Peyer's patch (tissue), 4 donors: ENCODE data around the gene DHRS7C. TPM values are rescaled to one million over a fixed set of nuclear protein-coding genes. Genes with fewer than 3 reads are reported as not detected.

Source experiments
- DNase-seq, 3 donors: peaks; one replicate each; pipeline ENCODE4 v3.0.0-alpha.2; 2017 to 2019
- H3K27ac ChIP-seq, 4 donors: fragments of 200-600 bp; sonication (generic); one replicate each; pipeline ENCODE4 v1.5.1; 2016 to 2019
- H3K27me3 ChIP-seq, 2 donors: fragments of 200-600 bp; sonication (generic); one replicate each; pipeline ENCODE4 v1.5.1; 2019
- H3K36me3 ChIP-seq, 3 donors: fragments of 200-600 bp; sonication (generic); one replicate each; pipeline ENCODE4 v1.5.1; 2016 to 2019
- H3K4me1 ChIP-seq, 4 donors: fragments of 200-600 bp; sonication (generic); one replicate each; pipeline ENCODE4 v1.5.1; 2016 to 2019
- H3K4me3 ChIP-seq, 4 donors: fragments of 200-600 bp; sonication (generic); 1 replicate in 3 of 4; 2 replicates in 1 of 4; pipeline ENCODE4 v1.5.1; 2016 to 2019; ENCODE audit warnings: mild to moderate bottlenecking in 1 of 4
- H3K9me3 ChIP-seq, 4 donors: fragments of 200-600 bp; sonication (generic); one replicate each; pipeline ENCODE4 v1.5.1; 2016 to 2019; ENCODE audit warnings: mild to moderate bottlenecking in 1 of 4
- POLR2A ChIP-seq, 2 donors: fragments of 450-650 bp; IDR thresholded peaks; one replicate each; pipeline ENCODE4 v1.5.1; 2017; ENCODE audit warnings: antibody characterized with exemption in 2 of 2, mild to moderate bottlenecking in 2 of 2, moderate library complexity in 2 of 2
- total RNA-seq, 4 donors: library from RNA; depleted of rRNA; stranded (reverse); fragments of >200 nt; gene quantifications; one replicate each; pipeline ENCODE4 v1.1.0, GENCODE V29; 2016
- TF ChIP-seq, protein P1 (sequence below), 6 experiments: fragments of 450-650 bp in 4 of 6; fragments of 200-600 bp in 2 of 6; sonication (generic) in 1 of 6; IDR thresholded peaks; one replicate each; pipeline ENCODE4 v1.5.1; 2017 to 2019; ENCODE audit warnings: antibody characterized with exemption in 6 of 6, mild to moderate bottlenecking in 3 of 6, moderate library complexity in 1 of 6

Gene DHRS7C
- total RNA-seq, 4 donors from 2014 or later, result not detected

- H3K4me1 ChIP-seq, result no peaks in the 10 kb centered on the region
- TF ChIP-seq, protein P1, sequence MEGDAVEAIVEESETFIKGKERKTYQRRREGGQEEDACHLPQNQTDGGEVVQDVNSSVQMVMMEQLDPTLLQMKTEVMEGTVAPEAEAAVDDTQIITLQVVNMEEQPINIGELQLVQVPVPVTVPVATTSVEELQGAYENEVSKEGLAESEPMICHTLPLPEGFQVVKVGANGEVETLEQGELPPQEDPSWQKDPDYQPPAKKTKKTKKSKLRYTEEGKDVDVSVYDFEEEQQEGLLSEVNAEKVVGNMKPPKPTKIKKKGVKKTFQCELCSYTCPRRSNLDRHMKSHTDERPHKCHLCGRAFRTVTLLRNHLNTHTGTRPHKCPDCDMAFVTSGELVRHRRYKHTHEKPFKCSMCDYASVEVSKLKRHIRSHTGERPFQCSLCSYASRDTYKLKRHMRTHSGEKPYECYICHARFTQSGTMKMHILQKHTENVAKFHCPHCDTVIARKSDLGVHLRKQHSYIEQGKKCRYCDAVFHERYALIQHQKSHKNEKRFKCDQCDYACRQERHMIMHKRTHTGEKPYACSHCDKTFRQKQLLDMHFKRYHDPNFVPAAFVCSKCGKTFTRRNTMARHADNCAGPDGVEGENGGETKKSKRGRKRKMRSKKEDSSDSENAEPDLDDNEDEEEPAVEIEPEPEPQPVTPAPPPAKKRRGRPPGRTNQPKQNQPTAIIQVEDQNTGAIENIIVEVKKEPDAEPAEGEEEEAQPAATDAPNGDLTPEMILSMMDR (IDR thresholded peaks at IDR 0.05), result no peak
- TF ChIP-seq POLR2A (IDR thresholded peaks at IDR 0.05), result no peak
- no peaks in the 10 kb centered on the region for H3K27me3 ChIP-seq
- H3K27ac ChIP-seq, result no peak within 1 kb of the TSS
- H3K9me3 ChIP-seq, result no peaks in the 10 kb centered on the region
- H3K36me3 ChIP-seq, result no peaks in the 10 kb centered on the region
- no peak for DNase-seq
- H3K4me3 ChIP-seq, result no peak within 1 kb of the TSS
Measured at GRCh38 chr17:9821921-9822320, 30.5 kb upstream of the DHRS7C start, which contains the start of gene GSG1L2. Gene GSG1L2, minus strand, starts transcription at chr17:9822079. Its CDS starts 8 bp downstream, at chr17:9822071.

DNA sequence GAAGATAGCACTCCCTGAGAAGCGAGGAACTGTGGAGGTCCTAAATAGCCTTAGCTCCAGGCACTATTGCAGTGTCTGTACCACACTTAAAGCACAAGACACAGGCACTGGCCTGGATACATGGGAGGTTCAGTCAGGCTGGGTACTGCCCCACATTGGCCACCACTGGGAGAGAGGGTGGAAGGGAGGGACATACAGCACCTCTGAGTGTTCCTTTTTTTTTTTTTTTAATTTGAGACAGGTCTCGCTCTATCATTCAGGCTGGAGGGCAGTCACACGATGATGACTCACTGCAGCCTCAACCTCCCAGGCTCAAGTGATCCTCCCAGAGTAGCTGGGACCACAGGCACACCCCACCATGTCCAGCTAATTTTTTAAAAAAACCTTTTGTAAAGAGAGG lies 29.1 kb upstream of the DHRS7C start:
- Histone ChIP-seq H3K27me3 (no peaks in the 10 kb centered on the region), H3K9me3 (no peaks in the 10 kb centered on the region), H3K4me3 (no peak overlapping the region), H3K36me3 (no peaks in the 10 kb centered on the region), H3K4me1 (no peaks in the 10 kb centered on the region), H3K27ac (no peak overlapping the region)
- no peak for DNase-seq
- TF ChIP-seq, protein P1 (IDR thresholded peaks at IDR 0.05), result no peak
- no peak for TF ChIP-seq POLR2A (IDR thresholded peaks at IDR 0.05)

GRCh38 chr17:9818760-9819159 lies 27.4 kb upstream of the DHRS7C start:
- Histone ChIP-seq H3K27me3 (no peaks in the 10 kb centered on the region), H3K4me3 (no peak overlapping the region), H3K27ac (no peak overlapping the region), H3K4me1 (no peaks in the 10 kb centered on the region), H3K36me3 (no peaks in the 10 kb centered on the region), H3K9me3 (no peaks in the 10 kb centered on the region)
- DNase-seq, result no peak
- TF ChIP-seq POLR2A (IDR thresholded peaks at IDR 0.05), result no peak
- TF ChIP-seq, protein P1 (IDR thresholded peaks at IDR 0.05), result no peak

GRCh38 chr17:9817086-9817485 lies 25.7 kb upstream of the DHRS7C start:
- Histone ChIP-seq H3K27me3 (no peaks in the 10 kb centered on the region), H3K36me3 (no peaks in the 10 kb centered on the region), H3K4me3 (no peak overlapping the region), H3K4me1 (no peaks in the 10 kb centered on the region), H3K27ac (no peak overlapping the region), H3K9me3 (no peaks in the 10 kb centered on the region)
- TF ChIP-seq, protein P1 (IDR thresholded peaks at IDR 0.05), result no peak
- TF ChIP-seq POLR2A (IDR thresholded peaks at IDR 0.05), result no peak
- DNase-seq, result no peak

DNA sequence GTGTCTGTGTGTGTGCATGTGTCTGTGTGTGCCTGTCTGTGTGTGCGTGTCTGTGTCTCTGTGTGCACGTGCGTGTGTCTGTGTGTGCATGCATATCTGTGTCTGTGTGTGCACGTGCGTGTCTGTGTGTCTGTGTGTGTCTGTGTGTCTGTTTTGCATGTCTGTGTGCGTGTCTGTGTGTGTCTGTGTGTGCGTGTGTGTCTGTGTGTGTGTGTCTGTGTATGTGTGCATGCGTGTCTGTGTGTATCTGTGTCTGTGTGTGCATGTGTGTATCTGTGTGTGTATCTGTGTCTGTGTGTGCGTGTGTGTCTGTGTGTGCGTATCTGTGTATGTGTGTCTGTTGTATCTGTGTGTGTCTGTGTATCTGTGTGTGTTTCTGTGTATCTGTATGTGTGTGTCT lies 25.1 kb upstream of the DHRS7C start:
- Histone ChIP-seq H3K27ac (no peak overlapping the region), H3K9me3 (no peaks in the 10 kb centered on the region), H3K27me3 (no peaks in the 10 kb centered on the region), H3K4me3 (no peak overlapping the region), H3K36me3 (no peaks in the 10 kb centered on the region), H3K4me1 (no peaks in the 10 kb centered on the region)
- TF ChIP-seq, protein P1 (IDR thresholded peaks at IDR 0.05), result no peak
- no peak for TF ChIP-seq POLR2A (IDR thresholded peaks at IDR 0.05)
- DNase-seq, result no peak

DNA sequence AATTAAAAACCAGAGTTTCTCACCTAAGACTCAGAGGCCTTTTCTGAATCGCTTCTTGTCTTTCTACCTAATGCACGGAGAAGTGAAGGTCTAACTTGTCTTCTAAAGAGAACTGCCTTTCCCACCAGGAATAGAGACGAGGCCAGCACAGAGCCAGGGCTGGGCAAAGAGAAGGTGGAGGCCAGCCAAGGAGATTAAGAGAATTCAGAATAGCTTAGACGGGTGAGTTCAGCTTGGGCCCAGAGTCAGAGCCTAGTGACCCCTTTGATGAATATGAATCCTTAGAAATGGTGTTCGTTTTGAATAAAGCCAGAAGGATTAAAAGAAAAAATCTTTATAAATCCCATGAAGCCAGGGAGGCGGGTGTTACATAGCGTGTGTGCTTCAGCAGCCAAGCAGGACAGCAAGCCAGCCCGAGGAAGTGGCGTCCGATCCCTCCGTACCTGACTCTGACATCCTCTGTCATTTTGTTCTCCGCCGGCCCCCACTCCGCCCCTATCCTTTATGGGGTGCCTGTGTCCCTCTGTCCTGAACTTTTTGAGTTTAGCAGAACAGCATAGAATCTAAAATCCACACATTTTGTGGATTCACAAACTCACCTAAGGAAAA lies 23.0 kb upstream of the DHRS7C start:
- Histone ChIP-seq H3K9me3 (no peaks in the 10 kb centered on the region), H3K36me3 (no peaks in the 10 kb centered on the region), H3K27me3 (no peaks in the 10 kb centered on the region), H3K4me1 (no peaks in the 10 kb centered on the region), H3K27ac (no peak overlapping the region), H3K4me3 (no peak overlapping the region)
- no peak for DNase-seq
- TF ChIP-seq, protein P1 (IDR thresholded peaks at IDR 0.05), result no peak
- TF ChIP-seq POLR2A (IDR thresholded peaks at IDR 0.05), result no peak
